CD4-positive, alpha-beta T cell treated with Interleukin-4 for 1 hour (primary cell): ENCODE data around the gene ITGB5.

Experiments
- DNase-seq, 2 donors: peaks; one replicate each; pipeline ENCODE4 v3.0.0-alpha.2; 2020 to 2022

Gene ITGB5

GRCh38 chr3:124860599-124860998, 26.6 kb downstream of the ITGB5 start:
- no peak for DNase-seq

GRCh38 chr3:124859025-124859424, 28.1 kb downstream of the ITGB5 start:
- DNase-seq = no peak

- DNase-seq = no peak
These were observed 28.9 kb downstream of the ITGB5 start for GRCh38 chr3:124858275-124858674.

- no peak for DNase-seq
These were observed 30.5 kb downstream of the ITGB5 start for GRCh38 chr3:124856677-124857076.

GRCh38 chr3:124854009-124854408, 33.2 kb downstream of the ITGB5 start:
- DNase-seq = no peak

DNA sequence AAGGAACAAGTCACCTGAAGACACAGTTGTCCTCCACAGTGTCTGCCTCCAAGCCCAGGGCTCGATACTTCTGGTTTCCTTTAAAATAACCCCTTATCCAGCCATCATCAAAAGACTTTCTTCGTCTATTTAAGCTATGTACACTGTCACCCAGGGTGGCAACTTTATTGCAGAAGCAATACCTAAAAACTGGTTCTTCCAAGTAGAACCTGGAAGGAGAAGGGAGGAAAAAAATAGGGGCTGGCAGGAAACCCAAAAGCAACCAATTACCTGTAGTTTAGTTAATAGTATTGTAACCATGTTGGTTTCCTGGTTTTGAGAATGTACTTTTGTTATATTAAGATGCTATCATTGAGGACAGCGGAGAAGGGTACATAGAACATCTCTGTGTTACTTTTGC, 33.7 kb downstream of the ITGB5 start:
- DNase-seq = no peak

DNA sequence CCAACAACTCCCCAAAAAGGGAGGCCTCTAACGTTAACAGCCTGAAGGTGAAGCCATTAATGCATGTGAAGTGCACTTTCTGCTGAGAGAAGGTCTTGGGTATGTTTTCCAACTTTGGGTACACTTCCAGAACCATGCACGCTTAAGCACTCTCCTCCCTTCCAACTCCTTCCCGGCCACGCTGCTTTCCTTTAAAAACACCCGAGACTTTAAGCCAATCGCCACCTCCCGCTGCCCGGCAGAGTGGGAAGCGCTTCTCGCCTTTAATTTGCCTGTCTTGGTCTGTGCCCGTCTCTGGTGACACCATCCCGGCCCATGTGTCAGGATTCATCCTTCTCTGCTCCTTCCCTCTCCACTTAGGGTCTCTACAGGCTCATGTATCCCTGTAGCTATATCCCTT, 35.3 kb downstream of the ITGB5 start:
- DNase-seq = no peak

DNA sequence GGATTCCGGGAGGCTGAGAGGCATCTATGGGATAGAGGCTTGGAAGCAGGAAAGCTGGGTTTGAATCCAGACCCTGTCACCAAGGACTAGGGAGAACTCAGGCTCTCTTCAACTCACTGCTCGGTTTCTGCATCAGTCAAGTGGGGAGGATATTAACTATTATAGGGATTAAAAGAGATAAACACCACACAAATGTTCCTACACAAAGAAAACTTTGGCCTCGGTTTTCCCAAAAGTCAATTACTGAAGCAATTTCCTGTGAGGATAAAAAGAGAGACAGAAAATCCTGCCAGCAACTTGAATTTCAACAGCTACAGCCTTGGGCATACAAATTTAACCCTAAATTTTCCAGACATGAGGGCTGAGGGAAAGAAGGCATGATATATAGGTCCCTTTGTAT, 36.0 kb downstream of the ITGB5 start:
- DNase-seq = no peak

- no peak for DNase-seq
These were observed 36.5 kb downstream of the ITGB5 start for GRCh38 chr3:124850633-124851032.

DNA sequence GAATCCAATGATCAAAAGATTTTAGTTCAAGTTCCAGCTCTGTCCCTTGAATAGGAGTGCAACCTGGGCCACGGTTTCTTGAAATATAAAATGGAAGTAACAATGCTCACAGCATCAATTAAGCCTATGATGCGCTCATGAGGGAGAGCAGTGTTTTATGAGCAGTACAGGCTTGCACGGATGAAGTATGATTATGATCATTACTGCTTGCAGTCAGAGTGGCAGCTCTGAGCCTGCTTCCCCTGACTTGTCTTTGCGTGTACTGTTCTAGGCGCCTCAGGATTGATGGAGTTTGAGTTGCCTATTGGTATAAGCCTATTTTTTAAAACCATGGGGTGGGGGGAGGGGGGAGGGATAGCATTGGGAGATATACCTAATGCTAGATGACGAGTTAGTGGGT, 37.0 kb downstream of the ITGB5 start:
- DNase-seq = no peak

- DNase-seq = no peak
These were observed 38.9 kb downstream of the ITGB5 start for GRCh38 chr3:124848300-124848699.

DNA sequence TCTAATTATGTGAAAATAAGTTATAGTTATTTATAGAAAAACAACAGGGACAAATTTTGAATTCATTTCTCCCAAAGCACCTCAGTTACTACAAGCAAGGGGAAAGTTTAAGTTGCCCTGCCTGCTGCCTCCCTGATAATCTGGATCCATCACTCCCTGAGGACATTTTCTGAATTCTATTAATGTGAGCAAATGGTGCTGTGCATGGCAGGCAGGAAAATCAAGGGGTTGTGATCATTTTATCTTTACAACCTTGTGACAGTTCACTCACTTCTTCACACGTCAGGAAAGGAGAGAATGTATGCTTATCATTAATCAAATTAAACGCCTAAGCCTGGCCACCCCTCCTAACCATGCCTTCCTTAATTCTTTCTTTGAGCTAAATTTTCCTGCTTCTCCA, 39.3 kb downstream of the ITGB5 start:
- DNase-seq = no peak

DNA sequence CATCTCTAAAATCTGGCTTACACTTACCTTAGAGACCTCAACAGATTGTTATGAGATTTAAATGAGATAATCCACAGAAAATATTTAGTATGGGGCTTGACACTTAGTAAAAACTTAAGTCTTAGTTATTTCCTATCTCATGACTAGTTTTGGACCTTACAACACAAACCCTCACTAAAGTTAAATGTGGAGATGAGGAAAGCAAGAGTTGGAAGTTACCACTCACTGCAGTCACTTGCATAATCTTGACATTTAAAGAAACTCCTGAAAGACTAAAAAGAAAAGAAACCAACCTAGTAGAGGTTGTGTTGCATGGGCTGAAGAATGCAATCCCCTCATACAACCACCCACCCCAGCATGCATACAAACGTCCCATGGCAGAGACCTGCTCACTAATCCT, 40.1 kb downstream of the ITGB5 start:
- no peak for DNase-seq

- DNase-seq = no peak
These were observed 41.0 kb downstream of the ITGB5 start for GRCh38 chr3:124846189-124846588.

- no peak for DNase-seq
These were observed 41.8 kb downstream of the ITGB5 start for GRCh38 chr3:124845406-124845805.

DNA sequence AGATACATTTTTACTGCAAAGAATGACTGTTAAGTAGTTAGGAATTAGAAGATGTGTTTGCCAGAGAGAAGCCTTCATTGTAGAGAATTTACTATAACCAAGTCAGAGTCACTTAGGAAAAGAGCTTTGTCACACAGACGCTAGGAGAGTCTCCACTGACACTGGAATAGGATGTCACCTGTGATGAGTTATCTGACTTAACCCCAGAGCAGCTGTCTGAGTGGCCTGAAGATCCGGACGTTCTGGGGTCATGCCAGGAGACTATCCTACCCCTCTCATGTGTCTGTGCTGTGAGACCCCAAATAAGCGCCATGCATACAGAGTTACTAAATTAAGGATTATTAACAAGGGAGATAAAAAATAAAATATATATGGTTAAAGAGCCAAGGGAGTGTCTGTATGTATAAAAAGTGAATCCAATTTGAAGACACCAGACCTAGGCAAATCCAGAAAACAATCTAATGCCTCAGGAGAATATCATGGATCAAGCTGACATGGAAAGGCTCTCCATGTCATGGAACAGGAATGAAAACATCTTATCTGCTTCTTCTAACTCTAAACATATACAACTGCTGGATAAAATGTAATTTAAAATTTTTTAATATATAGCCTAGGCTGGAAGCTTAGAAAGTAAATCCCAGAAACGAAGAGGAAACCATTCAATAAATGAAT, 43.5 kb downstream of the ITGB5 start:
- no peak for DNase-seq

DNA sequence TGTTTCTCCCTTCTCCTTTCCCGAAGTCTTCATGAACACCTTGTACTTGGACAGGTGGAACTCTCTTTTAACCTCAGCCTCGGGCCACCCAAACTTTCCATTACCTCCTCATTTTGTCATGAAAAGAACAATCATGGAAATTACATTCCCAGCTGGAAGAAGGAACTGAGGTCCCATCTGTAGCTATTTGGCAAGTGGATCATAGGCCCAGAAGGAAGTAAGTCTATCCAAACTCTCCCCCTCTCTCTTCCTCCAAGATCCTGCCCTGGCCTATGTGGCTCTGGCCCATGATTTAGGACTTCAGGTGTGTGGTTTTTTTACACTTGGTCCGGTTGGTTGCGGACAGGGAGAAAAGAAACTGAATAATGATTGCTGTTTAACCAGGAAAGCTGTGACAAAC, 44.1 kb downstream of the ITGB5 start:
- DNase-seq = no peak

GRCh38 chr3:124841517-124841916, 45.6 kb downstream of the ITGB5 start:
- no peak for DNase-seq

DNA sequence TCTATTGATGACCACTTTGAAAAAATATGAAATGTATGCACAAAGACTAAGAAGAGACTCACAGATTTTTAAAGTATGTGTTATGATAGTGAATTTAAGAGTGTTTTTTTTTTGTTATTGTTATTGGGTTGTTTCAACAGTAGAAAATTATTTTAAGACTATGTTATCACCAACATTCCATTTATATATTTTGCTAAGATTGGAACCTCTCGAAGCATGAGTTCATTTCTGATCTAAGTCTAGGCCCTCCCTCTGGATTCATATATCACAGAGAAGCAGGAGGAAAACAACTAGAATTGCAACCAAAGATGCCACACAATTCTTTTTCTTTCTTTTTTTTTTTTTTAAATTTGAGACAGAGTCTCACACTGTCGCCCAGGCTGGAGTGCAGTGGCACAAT, 46.8 kb downstream of the ITGB5 start:
- DNase-seq = no peak

DNA sequence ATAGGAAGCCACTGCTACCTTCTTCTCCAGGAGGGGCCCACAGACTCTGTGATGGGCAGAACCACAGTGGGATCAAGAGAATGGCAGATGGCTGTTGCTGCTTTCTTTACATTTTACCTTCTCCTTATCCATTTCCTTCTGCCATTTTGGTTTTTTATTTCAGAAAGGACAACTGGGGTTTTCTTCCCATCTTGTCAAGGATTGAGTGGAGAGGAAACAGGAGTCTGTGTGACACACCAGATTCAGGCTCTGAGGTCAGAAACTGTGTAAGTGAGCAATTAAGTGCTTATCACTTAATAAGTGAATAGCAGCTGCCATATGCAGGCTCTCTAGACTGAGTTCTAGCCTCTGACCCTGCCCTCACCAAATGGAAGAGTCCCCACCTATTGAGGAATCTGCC, 47.3 kb downstream of the ITGB5 start:
- no peak for DNase-seq

DNA sequence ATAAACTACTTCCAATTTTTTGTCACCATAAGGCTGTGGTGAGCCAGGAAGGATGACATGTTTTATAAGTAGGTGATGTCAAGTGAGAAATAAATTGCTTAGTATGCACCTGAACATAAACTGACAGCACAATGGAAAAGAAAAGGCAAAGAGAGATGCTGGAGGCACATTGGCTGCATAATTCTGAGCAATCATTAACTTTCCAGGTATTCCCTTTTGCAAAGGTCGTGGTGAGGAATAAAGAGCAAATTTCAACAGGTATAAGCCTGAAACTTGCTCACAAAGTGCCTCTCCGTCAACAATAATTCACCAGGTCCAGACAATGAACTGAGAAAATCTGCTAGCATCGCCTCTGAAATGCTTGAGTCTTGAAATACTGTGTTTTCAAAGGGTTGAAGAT, 48.2 kb downstream of the ITGB5 start:
- no peak for DNase-seq

DNA sequence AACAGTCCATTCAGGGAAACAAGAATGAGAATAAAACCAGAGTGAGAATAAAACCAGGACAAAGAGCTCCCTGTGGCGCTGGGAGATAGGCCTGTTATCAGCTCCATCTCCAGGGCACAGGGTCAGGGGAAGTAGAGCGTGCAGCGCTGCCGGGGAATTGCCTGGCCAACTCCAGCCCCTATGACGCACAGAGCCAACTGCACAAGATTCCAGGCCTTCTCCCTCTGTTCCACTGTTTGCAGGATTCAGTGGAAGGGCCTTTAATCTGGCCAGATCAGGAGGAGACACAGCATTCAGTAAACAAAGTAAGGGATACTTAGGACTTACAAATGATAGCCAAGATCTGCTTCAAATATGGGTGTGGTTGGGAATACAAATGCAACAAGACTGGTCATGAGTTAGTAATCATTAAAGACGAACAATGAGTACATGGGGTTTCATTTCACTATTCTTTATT, 49.4 kb downstream of the ITGB5 start:
- DNase-seq = no peak

DNA sequence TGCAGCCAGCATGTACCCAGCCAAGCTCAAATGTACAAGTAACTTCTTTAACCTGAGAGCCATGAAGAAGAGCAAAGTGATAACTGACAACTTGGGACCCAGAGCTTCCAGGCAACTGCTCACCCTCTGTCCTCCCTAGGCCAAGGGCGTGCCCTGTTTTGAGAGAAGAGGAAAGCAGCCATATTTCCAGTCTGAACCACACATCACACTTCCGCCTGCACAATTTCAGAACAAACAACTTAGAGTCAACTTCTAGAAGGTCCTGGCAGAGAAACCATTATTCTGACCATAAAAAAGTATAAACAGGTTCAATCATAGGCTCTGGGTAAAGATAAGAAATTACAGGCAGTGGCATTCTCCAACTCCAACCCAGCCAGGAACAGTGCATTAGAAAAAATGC, 50.1 kb downstream of the ITGB5 start:
- DNase-seq = peak in 1 of 2 donors; percentile 10

- no peak for DNase-seq
These were observed 50.7 kb downstream of the ITGB5 start for GRCh38 chr3:124836448-124836847.
